EL (cell line): Measurements from ENCODE around the gene COL8A1.

Experiments
- DNase-seq: peaks from one replicate; pipeline ENCODE4 v3.0.0-alpha.2; 2016

The COL8A1 gene

DNA sequence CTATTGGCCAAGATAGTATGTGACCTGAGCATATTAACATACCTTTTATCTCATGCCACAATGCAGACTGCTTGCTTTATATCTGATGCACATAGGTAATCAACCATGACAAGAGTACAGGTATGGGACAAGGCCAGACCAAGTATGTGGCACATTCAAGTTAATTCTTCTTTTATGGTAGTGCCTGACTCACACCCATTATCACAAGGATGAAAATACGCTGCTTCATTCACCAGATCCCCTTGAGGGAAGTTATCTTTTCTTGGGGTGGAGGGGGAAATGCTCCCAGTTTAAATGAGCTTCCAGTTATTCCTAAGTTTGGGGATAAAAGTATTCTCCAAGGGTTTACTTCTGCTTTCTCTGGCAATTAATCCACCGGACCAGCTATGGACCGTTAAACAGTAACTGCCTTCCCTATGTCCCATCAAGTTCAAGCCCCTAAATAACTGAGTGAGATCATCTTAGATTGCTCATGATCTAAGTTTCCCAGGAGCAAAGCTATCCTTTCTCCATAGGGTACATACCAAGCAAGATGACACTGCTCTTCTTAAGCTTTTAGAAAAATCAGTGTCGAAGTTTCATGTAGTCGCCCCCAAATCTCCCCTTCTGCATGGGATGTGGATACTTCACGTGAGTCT, 1.9 kb downstream of the COL8A1 start:
- peak; percentile 80 for DNase-seq

GRCh38 chr3:99641480-99641879, 3.1 kb downstream of the COL8A1 start:
- no peak for DNase-seq

DNA sequence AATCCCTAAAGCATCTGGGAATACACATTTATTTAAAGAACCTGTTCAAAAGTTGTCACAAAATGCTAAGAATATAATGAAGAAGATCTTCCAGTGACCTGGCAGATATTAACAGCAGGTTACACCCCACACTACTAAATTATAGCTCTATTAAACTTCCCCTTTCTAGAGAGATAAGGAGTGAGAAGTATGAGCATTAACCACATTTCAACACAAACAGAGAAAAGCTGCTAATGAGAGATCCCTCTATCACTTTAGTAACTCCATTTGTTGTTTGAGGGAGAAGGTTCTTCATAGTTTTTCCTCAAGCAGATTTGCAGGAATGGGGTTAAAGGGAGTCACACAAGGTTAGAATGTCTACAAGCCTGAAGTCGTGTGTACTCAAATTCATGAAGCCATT, 3.6 kb downstream of the COL8A1 start:
- no peak for DNase-seq

- DNase-seq = no peak
Observed at GRCh38 chr3:99644017-99644416, 5.6 kb downstream of the COL8A1 start.

- no peak for DNase-seq
Observed at GRCh38 chr3:99644746-99645145, 6.4 kb downstream of the COL8A1 start.

DNA sequence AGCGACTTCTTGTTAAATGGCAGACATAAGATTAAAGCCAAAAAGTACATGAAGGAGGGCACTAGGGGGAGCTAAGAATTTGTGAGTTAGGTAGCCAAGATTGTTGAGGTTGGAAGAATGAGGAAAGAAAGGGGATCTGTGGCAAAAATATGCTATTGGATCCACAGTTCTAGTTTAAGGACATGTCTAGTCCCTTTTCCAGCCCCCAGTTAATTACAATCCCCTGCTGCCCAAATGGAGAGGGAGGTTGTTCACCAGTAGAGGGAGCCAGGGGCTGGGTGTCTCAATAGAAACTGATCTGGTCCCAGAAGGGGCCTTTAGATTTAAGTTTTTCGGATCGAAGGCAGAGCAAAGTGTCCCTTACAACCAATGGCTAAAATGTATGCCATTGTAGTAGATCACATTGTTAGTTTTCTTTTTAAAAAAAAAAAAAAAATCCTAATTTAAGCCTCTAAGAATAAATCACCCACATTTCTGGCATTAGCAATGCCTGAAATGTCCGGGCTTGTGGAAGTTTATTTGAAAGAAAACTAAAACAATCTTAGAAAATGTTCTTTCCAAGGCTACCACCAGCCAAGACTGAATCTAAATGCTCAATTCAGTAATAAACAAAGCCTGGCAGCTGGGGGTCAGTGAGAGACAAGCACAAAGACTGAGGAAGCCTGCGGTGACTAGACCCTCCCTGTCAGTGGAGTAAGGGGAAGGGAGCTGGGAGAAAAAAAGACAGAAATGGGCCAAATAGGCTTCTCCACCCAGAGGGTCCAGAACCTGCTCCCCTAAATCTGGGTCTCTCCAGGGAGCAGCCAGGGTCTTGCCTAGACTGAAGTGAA, 7.1 kb downstream of the COL8A1 start:
- peak; percentile 65 for DNase-seq

- no peak for DNase-seq
Observed at GRCh38 chr3:99646107-99646435, 7.7 kb downstream of the COL8A1 start.

GRCh38 chr3:99647081-99647480, 8.7 kb downstream of the COL8A1 start:
- DNase-seq = peak; percentile 33

DNA sequence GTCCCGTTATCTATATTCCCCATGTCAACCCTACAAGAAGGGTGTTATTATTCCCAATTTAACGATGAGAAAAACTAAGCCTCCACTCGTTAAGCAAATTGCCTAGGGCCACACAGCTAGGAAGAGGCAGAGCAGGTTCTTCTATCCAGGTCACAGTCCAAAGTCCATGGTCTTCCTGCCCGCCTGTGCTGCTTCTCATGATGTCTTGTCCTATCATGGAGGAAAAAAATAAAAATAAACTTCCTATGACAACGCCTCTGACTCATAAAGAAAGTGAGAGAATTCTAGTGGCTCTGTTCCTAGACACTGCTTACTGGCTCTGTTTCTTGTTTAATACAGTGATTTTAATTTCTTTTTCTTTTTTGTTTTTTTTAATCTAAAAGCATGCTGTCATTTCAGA, 9.7 kb downstream of the COL8A1 start:
- DNase-seq = peak; percentile 73

DNA sequence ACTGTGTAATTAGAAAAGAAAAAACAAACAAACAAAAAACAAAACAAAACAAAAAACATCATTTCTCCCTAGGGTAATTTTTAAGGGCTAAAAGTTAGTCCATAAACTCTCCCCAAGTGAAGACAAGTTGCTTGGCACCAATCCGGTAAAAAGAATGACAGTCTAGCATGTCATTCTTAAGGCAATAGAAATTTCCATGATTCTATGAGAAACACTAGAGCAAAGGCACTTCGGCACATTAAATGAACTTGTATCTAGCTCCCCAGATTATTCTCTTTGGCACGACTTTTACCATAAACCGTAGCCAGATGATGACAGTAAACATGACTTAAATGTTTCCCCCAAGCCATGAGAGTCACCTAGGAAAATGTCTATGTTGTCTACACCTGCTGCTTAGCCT, 10.1 kb downstream of the COL8A1 start:
- DNase-seq = no peak

DNA sequence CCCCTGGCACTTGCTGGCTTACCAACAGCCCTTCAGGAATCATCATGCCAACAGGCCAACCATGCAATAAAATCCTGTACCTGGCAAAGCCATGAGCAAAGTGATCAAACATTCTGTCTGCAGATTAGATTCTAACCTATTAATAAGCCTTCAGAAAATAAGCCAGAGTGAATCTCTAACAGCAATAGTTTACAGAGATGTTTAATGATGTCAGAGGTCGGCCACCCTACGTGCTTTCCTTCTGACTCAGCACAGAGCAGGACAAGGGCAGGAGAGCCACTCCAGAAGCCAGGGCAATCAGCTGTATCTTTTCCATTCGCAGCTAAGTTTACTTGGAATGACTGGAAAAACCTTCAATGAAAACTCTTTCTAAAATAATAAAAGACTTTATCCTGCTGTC, 13.1 kb downstream of the COL8A1 start:
- peak; percentile 93 for DNase-seq

DNA sequence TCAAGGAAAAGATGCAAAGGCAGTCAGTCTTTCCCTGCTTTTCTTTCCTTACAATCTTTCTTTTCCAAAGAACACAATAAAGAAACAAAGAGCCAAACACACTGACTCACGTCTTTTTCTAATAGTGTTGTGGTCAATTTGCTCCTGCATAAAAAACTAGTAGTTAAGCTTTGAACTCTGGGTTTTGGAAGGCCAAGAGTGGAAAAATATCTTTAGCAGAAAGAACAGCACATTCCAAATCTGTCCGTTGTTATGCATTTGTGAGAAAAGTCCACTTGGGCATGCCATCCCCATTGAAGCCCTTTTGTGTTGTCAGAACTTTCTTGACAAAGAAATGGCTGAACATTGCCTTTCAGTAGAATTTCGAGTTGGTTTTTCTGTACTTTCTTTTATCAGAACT, 18.2 kb downstream of the COL8A1 start:
- no peak for DNase-seq

GRCh38 chr3:99658274-99658673, 19.9 kb downstream of the COL8A1 start:
- no peak for DNase-seq

- peak; percentile 99 for DNase-seq
Observed at GRCh38 chr3:99659032-99659431, 20.6 kb downstream of the COL8A1 start.

- DNase-seq = no peak
Observed at GRCh38 chr3:99659951-99660350, 21.6 kb downstream of the COL8A1 start.

- no peak for DNase-seq
Observed at GRCh38 chr3:99662838-99663570, 24.6 kb downstream of the COL8A1 start.

GRCh38 chr3:99663977-99664376, 25.6 kb downstream of the COL8A1 start:
- DNase-seq = no peak

DNA sequence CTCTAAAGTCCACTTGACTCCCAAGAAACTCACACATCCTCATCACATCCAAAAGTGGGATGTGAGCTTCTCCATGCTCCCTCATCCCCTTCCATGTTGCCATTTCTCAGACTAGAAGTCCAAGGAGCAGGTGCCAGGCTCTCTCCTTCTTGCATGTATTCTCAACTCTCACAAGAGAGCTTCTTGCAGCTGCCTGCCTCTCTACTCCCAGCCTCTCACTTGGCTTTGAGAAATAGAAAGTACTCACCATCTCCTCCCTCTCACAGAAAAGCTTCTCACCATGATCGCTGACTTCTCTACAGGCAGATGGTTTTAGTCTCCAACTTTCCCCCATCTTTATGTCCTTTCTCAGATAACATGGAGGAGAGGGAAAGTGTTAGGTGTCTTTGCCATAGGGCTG, 26.6 kb downstream of the COL8A1 start:
- no peak for DNase-seq

DNA sequence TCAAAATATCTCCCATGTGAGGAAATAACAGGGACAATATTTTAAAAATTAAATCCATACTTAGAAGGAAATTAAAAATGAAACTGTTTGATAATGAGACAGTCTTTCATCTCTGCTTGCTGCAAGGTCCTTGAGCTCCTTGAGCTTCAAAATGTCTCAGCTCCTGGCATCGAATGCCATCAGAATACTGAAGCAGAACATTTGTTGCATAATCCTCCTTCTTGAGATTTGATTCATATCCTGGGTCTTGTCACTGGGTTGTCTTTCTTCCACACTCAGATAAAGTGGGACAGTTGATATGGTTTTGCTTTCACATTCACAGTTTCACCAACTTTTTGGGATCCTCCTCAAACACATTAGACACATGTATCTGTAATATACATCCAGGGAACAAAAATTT, 27.8 kb downstream of the COL8A1 start:
- peak; percentile 55 for DNase-seq

DNA sequence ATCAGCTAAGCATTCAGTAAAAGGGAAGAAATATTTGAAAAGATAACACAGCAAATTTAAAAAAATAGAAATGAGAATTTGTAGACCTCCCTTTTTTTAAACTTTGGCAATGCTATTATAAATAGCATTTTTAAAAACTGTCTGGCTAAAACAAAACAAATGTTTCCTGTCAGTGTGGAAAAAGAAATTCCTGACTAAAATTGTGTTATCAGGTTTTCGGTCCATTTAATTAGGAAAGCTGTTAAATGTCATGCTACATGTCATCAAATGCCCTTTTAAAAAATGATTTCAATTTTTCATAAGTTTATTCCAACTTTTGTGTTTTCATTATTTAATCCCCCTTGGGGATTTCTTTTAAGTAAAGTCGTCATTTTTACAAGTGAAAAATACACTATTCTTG, 29.6 kb downstream of the COL8A1 start:
- no peak for DNase-seq

GRCh38 chr3:99669879-99670555, 31.6 kb downstream of the COL8A1 start:
- peak; percentile 37 for DNase-seq

DNA sequence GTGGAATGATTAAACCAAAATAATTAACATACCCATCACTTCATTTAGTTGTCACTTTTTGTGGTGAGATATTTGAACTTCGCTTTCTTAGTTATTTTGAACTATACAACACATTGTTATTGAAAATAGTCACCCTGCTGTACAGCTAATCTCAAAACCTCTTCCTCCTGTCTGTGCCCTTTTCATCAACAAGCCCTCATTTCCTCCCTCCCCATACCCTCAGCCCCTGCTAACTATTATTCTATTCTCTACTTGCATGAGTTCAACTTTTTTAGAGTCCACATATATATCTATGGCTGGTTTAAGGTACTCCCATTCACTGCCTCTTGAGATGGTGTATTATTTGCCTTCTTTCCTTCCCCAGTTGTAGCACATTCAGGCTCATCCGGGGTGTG, 32.2 kb downstream of the COL8A1 start:
- DNase-seq = no peak

- peak; percentile 37 for DNase-seq
Observed at GRCh38 chr3:99674086-99674789, 35.8 kb downstream of the COL8A1 start.
